ENCODE measurements around the gene ANKFN1. TPM values are rescaled to one million over a fixed set of nuclear protein-coding genes. Genes with fewer than 3 reads are reported as not detected.
A peak's percentile ranks its signal among the peaks of the same experiment; 100 is the strongest.

Gene ANKFN1
- total and polyA plus RNA-seq, 11 donors: not detected

DNA sequence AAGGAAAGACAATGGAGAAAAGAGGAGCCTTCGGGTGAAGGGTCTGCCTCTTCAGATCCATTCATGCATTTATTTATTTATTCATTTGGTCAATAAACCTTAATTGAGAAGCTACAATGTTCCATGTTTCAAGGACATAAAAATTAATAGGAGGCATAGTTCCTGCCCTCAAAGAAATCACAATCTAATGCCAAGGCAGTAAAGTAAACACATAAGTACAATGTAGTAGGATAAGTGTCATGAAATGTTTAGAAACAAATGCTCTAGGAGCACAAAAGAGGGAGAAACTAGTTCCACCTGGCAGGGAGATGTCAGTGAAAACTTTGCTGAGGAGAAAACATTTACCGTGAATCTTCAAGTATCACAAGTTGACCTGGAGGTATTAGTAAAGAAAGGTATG lies 336.7 kb downstream of the ANKFN1 start:
- ATAC-seq: no peak
- H3K4me3 ChIP-seq: no peak overlapping the region
- 78 to 84% (median 82%) methylated on average over 2 of the region's 2 CpGs for WGBS, 4 donors
- peaks cover 0 to 4% (median 0%) of the 10 kb centered on the region in 9 donors for H3K27me3 ChIP-seq
- H3K4me1 ChIP-seq: no peaks in the 10 kb centered on the region
- H3K27ac ChIP-seq: no peak overlapping the region
- no peaks in the 10 kb centered on the region for H3K36me3 ChIP-seq
- intact Hi-C loops (cut with DNase I): loop anchor here in 5 of 10 donors (10.0 kb wide), 2 partner anchors 225 to 645 kb away; no protein-coding TSS in a partner anchor
- no peak for DNase-seq
- no peaks in the 10 kb centered on the region for H3K9me3 ChIP-seq
- TF ChIP-seq, protein P1, sequence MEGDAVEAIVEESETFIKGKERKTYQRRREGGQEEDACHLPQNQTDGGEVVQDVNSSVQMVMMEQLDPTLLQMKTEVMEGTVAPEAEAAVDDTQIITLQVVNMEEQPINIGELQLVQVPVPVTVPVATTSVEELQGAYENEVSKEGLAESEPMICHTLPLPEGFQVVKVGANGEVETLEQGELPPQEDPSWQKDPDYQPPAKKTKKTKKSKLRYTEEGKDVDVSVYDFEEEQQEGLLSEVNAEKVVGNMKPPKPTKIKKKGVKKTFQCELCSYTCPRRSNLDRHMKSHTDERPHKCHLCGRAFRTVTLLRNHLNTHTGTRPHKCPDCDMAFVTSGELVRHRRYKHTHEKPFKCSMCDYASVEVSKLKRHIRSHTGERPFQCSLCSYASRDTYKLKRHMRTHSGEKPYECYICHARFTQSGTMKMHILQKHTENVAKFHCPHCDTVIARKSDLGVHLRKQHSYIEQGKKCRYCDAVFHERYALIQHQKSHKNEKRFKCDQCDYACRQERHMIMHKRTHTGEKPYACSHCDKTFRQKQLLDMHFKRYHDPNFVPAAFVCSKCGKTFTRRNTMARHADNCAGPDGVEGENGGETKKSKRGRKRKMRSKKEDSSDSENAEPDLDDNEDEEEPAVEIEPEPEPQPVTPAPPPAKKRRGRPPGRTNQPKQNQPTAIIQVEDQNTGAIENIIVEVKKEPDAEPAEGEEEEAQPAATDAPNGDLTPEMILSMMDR (IDR thresholded peaks at IDR 0.05): no peak
- TF ChIP-seq POLR2A (IDR thresholded peaks at IDR 0.05): no peak

DNA sequence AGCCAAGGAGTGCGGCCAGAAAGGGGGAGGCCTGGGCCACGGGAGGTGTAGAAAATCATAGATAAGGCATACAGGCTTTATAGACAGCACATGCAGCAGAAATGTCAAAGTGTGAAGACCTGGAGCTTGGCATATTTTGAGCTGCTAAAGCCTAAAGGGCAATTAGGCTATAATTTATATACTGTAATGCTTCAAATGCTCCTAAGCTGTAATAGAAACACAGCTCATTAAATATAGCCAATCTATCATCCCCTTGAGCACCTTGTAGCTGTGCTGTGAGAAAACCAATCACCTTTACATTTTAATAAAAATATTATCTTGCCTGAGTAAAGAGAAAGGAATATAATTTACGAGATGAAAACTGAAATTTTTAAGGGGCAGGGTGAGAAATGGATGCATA lies 342.3 kb downstream of the ANKFN1 start:
- H3K4me1 ChIP-seq: no peaks in the 10 kb centered on the region
- H3K4me3 ChIP-seq: no peak overlapping the region
- H3K36me3 ChIP-seq: no peaks in the 10 kb centered on the region
- no peak overlapping the region for H3K27ac ChIP-seq
- ATAC-seq (no peak), DNase-seq (no peak)
- H3K9me3 ChIP-seq: no peaks in the 10 kb centered on the region
- TF ChIP-seq, protein P1 (IDR thresholded peaks at IDR 0.05): no peak
- no peak for TF ChIP-seq POLR2A (IDR thresholded peaks at IDR 0.05)
- WGBS, 4 donors: 60 to 67% (median 61%) methylated on average over 3 of the region's 3 CpGs
- H3K27me3 ChIP-seq: peaks cover 0 to 4% (median 0%) of the 10 kb centered on the region in 9 donors
- intact Hi-C loops (cut with DNase I): loop anchor here in 2 of 10 donors (10.0 kb wide), 1 partner anchor 219 kb away; no protein-coding TSS in a partner anchor

DNA sequence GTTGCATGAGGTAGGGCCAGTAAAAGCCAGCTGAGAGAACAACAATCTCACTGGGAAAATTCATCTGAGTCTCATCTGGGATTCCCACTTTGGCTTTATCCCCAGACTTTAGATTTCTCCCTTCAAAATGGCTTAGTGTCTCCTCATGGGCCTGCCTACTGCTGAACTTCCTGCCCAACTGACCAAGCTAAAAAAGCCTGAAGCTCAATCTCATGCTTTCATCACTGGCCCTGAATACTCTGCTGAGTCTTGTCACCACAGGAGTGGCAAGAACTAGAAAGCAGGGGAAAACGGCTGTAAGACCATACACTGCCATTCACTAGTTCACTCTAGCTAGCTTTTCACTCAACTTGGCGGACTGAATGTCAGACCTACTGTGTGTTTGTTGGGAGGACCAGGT lies 343.9 kb downstream of the ANKFN1 start:
- 67 to 82% (median 70%) methylated on average over 2 of the region's 2 CpGs for WGBS, 4 donors
- Histone ChIP-seq H3K27ac (no peak overlapping the region), H3K36me3 (no peaks in the 10 kb centered on the region), H3K4me3 (no peak overlapping the region), H3K4me1 (no peaks in the 10 kb centered on the region), H3K27me3 (peaks cover 0 to 4% (median 0%) of the 10 kb centered on the region in 9 donors), H3K9me3 (no peaks in the 10 kb centered on the region)
- DNase-seq: no peak
- ATAC-seq: no peak
- intact Hi-C loops (cut with DNase I): loop anchor here in 2 of 10 donors (10.0 kb wide), 1 partner anchor 218 kb away; no protein-coding TSS in a partner anchor
- TF ChIP-seq, protein P1 (IDR thresholded peaks at IDR 0.05): no peak

DNA sequence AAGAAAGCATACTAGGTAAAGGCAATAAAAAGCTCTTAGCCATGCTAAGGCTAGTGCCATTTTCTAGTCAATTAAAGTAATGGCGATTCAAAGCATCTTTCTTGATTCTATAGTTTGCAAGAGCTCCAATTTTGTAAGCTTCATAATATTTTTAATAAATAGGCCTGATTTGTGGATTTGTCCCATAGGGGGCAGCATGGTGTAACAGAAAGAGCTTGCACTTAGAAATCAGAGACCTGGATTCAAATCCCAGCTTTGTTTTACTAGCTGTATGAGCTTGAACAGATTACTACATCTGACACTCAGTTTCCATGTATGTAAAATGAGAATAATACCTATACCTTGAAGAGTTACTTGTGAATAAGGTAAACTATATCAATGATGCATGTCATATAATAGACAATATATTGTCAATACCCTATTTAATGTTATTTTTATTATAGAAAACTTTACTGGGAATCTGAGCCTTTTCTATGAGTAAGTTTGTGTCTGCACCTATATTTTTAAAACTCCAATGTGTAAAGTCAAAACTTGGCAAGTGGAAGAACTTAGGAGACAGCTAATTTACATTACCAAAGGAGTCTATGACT lies 346.6 kb downstream of the ANKFN1 start:
- TF ChIP-seq, protein P1 (IDR thresholded peaks at IDR 0.05): peak in 11 of 12 donors; percentile 11 to 46 (median 42)
- TF ChIP-seq POLR2A (IDR thresholded peaks at IDR 0.05): no peak
- no peak overlapping the region for H3K4me3 ChIP-seq
- no peaks in the 10 kb centered on the region for H3K27me3 ChIP-seq
- ATAC-seq (no peak), DNase-seq (no peak)
- H3K4me1 ChIP-seq: no peaks in the 10 kb centered on the region
- H3K27ac ChIP-seq: no peak overlapping the region
- intact Hi-C loops (cut with DNase I): loop anchor here in 7 of 10 donors (2.0 to 10.0 kb wide), 3 partner anchors 215 to 217 kb away; no protein-coding TSS in a partner anchor
- H3K9me3 ChIP-seq: no peaks in the 10 kb centered on the region
- H3K36me3 ChIP-seq: no peaks in the 10 kb centered on the region
- 59 to 64% (median 60%) methylated on average over 1 of the region's 1 CpG for WGBS, 4 donors
